Mesenteric fat pad (tissue), 1 donor: ENCODE measurements around the gene RAD21L1. TPM values are rescaled to one million over a fixed set of nuclear protein-coding genes. Genes with fewer than 3 reads are reported as not detected.
"Not testable (repeated sequence)": the region's sequence is repeated elsewhere in the genome, so short reads cannot be mapped to it uniquely, and the experiment has no call there.

Experiments used
- DNase-seq: peaks from one replicate; pipeline ENCODE4 v3.0.0-alpha.2; 2020; ENCODE audit warnings: low spot score
- total RNA-seq: library from RNA; stranded (reverse); fragmentation: NEBNext Ultra II Directional; extraction: Animal tissue kit (Norgen Biotek cat#: 25700); gene quantifications from one replicate; pipeline ENCODE4 v1.2.1, GENCODE V29; 2021
- donor health status: DM: yes; HTN: yes; CAD: no.

The RAD21L1 gene
- total RNA-seq, 1 donor from 2014 or later = not detected

GRCh38 chr20:1224205-1224890, 1.5 kb upstream of the RAD21L1 start:
- no peak for DNase-seq

- no peak for DNase-seq
Measured at GRCh38 chr20:1225263-1225782, 521 bp upstream of the RAD21L1 start.

DNA sequence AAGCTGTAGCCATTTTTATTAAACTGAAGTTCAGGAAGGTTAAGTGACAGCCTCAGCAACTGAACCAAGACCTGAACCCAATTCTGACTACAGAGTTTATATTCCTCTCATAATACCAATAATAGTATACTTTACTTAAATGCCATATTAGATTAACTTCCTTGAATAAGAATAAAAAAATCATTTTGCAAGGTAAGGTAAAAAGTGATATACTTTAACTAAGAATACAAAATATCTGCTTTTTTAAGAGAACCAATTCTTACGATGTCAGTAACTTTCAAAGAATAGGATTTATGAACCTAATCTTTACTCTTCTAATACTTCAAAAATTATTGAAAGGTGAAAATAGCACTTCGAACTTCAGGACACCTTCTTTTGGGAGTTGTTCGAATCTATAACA, 3.7 kb downstream of the RAD21L1 start:
- no peak for DNase-seq

DNA sequence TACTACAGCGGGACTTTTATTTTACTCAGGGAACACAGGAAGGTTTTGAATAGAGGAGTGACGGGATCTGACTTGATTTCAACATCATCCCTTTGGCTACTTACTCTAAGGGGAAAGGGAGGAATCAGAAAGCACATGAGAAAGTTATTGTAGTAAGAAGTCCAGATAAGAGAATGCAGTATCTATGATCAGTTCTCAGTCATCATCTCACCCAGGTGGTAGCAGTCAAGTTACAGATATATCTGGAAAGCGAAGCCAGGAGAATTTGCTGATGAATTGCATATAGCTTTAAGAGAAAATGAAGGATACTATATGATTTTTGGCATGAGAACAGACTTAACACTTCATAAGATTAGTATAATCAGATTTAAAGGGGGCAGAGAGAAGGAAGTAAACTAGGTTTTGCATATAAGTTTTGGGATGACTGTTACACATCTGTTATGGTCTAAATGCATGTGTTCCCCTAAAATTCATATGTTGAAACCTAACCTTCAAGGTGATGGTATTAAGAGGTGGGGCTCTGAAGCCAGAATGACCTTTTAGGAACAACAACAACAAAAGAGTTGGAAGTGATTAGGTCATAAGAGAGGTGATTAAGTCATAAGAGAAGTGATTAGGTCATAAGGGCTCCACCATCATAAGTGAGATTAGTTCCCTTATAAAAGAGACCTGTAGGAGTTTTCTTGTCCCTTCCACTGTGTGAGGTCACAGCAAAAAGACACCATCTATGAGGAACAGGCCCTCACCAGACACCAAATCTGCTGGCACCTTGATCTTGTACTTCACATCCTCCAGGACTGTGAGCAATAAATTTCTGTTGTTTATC, 6.7 kb downstream of the RAD21L1 start:
- no peak for DNase-seq

DNA sequence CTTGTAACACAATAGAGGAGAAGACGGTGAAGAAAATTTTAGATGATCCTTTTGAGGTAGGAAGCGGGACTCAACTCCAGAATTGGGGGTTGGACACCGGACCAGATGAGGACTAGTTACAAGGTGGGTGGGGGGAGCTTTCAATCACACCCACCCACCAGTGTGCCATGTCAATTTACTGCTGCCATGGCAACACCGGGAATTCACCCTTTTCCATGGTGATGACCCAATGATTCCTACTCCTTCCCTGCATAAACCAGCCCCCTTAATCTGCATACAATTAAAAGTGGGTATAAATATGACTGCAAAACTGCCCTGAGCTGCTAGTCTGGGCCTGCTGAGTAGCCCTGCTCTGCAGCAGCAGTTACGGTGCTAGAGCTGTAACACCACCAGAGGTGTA, 14.7 kb downstream of the RAD21L1 start:
- DNase-seq = no peak

GRCh38 chr20:1241456-1241855, 15.6 kb downstream of the RAD21L1 start:
- no peak for DNase-seq

DNA sequence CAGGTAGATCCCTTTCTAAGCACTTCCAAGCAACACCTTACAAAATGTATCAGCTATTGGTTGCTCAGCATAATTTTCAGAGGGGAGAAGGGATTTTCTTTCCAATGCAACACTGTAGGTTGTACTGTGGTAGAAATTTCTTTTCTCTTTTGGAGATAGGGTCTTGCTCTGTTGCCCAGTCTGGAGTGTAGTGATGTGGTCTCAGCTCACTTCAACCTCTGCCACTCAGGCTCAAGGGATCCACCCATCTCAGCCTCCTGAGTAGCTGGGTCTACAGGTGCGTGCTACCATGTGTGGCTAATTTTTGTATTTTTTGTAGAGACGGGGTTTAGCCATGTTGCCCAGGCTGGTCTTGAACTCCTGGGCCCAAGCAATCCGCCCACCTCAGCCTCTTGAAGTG, 16.3 kb downstream of the RAD21L1 start:
- no peak for DNase-seq

- DNase-seq = no peak
Measured at GRCh38 chr20:1242530-1242929, 16.7 kb downstream of the RAD21L1 start.

DNA sequence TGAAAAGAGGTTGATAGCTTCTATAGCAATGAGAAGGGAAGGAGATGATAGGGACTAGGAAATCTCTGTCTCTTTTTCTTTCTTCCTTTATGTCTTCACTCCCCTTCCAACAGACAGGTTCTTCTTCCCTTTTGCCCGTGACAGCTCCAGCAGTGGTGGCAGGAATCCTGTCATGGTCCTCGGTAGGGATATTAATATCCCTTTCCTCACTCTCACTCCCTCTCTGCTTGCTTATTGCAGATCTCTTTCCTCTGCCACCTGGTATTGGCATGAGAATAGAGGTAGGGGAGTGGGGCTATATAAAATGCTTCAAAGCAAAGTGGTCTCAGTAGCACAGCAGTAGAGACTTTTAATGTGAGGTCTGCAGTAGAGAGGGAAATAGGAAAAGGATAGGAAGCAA, 19.7 kb downstream of the RAD21L1 start:
- DNase-seq = no peak

GRCh38 chr20:1247689-1248088, 21.8 kb downstream of the RAD21L1 start:
- DNase-seq = no peak

GRCh38 chr20:1250282-1250681, 24.4 kb downstream of the RAD21L1 start:
- DNase-seq = not testable (repeated sequence)

- DNase-seq = no peak
Measured at GRCh38 chr20:1252416-1252815, 26.6 kb downstream of the RAD21L1 start.

GRCh38 chr20:1254254-1254653, 28.4 kb downstream of the RAD21L1 start:
- DNase-seq = no peak

DNA sequence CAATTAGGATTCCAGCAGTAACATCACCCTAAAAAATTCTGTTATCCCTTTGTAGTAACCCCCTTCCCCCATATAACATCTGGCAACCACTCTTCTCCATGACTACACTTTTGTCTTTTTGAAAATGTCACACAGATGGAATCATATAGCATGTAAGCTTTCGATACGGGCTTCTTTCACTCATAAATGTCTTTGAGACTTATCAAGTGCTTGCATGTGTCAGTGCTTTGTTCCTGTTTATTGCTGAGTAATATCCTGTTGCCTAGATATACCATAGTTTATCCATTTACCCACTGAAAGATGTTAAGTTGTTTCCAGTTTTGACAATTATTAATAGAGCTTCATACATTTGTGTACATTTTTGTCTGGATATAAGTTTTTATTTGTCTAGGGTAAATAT, 29.8 kb downstream of the RAD21L1 start:
- DNase-seq = no peak

DNA sequence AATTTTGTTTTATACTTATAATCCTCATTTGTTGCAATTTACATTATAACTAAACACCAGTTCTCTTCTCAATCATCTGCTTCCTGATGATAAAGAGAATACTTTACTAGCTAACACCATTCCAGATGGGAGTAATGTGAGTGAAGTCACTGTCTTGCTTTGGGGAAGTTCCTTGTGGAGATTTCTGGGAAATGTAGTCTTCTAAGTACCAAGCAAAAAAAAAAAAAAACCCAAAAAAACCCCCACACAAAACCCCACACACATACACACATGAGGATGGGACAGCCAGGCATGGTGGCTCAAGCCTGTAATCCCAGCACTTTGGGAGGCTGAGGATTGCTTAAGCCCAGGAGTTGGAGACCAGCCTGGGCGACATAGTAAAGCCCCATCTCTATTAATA, 38.0 kb downstream of the RAD21L1 start:
- DNase-seq = no peak

DNA sequence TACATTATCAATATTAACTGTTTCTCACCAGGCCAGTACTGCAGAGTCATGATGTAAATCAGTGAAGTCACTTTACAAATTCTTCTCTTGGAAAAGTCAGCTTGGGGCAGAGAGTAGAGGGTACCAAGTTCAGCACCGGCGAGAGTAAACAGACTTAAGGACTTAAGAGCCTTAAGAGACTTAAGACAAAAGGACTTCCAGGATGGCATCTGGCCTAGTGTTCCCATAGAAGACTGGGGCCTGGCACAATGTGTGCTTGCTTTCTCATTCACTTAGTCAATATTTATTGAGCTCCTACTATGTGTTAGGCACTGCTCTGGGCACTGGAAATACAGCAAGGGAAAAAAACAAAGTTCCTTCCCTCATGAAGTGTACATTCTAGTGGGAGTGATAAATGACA, 38.9 kb downstream of the RAD21L1 start:
- no peak for DNase-seq

DNA sequence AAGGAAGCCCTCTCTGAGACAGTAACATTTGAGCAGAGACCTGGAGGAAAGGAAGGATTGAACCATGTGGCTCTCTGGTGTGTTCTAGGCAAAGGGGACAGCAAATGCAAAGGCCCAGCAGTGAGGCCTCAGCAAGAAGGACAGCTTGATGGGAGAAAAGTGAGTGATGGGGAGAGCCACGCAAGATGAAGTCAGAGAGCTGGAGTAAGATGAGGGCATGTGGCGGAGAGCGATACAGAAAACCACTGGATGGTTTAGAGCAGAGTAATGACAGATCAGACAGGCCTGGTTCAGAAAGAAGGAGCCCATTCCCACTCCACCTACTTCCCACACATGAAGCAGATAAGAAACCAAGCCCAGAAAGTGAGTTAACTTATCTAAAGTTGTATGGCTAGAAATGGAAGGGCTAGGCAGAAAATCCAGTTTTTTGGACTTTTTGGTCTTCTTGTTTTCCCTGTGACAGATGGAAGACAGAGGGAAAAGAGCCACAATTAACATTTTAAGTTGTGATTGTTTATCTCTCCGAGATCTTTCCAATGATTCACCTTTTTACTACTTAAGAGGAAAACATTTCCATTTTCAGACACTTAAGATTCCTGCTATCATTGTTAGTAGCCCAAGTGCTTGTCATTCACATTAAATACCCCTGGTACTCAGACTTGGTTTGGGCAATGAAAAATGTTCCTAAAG, 39.5 kb downstream of the RAD21L1 start:
- DNase-seq = no peak

DNA sequence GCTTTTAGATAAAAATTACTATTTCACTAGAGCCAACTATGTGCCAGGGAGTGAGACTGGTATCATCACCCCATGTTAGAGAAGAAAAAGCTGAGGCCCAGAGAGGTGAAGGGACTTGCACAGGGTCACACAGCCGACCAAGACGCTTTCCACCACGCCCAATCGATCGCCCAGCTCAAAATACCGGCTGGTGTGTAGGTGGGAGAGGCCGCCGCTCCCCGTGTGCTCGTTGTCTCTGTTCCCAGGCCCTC, 40.0 kb downstream of the RAD21L1 start:
- DNase-seq = no peak

DNA sequence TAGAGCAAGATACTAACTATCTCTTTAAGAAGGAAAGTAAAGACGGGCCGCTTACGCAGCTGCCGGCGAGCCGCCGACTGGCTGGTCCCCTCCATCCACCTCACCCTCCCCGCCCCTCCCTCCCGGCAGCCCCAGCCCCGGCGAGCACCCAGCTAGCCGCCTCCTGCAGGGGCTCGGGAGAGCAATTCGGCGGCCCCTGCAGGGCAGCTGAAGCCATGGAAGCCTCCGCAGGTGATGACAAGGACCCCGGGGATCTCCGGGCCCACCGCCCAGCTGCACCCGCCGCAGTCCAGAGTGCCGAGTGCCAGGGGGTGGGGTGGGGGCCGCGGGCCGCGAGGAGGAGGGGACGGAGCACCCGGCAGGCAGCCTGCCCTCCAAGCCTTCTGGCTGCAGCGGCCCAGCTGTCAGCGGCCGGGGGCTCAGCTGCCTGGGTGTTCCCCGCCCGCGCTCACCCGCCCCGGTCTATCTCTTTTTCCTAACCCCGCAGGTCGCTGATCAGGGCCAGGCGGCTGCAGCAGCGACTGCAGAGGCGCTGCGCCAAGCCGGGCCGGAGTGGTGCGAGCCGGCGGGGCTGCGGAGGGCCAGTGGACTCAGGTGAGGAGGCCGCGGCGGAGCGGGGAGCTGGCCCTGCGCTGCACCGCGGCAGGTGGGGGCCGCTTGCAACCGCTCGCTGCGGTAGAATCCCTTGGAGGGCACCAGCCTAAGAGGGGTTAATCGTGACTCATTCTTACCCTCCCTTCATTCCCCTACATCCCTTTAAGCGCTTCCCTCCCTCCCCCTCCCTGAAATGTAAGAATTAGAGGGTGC, 40.5 kb downstream of the RAD21L1 start, which contains the start of gene SNPH:
Gene SNPH, plus strand, starts transcription at position 128 of the 807 bp plus-strand sequence. CDS start 29,946 bp downstream, outside the sequence.
- no peak for DNase-seq

- no peak for DNase-seq
Measured at GRCh38 chr20:1267161-1267560, 41.3 kb downstream of the RAD21L1 start.

- DNase-seq = no peak
Measured at GRCh38 chr20:1267809-1268374, 42.0 kb downstream of the RAD21L1 start.
